Subcutaneous preadipocyte (primary cell): Measurements from ENCODE around the gene HLA-DOA. TPM values are rescaled to one million over a fixed set of nuclear protein-coding genes. Genes with fewer than 3 reads are reported as not detected.

Experiments
- total RNA-seq: library from RNA; depleted of rRNA; stranded (reverse); fragments of >200 nt; gene quantifications from 2 replicates; pipeline ENCODE4 v1.2.3, GENCODE V29; 2012

The HLA-DOA gene
- under 0.01 TPM in 1 of 2 replicates, not detected in the other for total RNA-seq

GRCh38 chr6:33008944-33009861 lies at the start of gene HLA-DOA:
Gene HLA-DOA (minus strand): TSS chr6:33009591.

GRCh38 chr6:32968093-32968866 lies 41.1 kb downstream of the HLA-DOA start, which contains the start of gene BRD2:
Gene BRD2 (plus strand): TSS chr6:32968594. CDS start chr6:32972899, 4,305 bp downstream.

Other genes with a start within 250 kb of the HLA-DOA start
- not detected in 2 replicates for gene HLA-DQB2, start 246.1 kb downstream of the HLA-DOA start, total RNA-seq
- gene HLA-DOB, start 192.6 kb downstream of the HLA-DOA start, total RNA-seq, result 0.37 and 0.39 TPM in 2 replicates
- 21.7 and 22.5 TPM in 2 replicates for gene TAP2, start 170.9 kb downstream of the HLA-DOA start, total RNA-seq
- gene PSMB8, start 165.5 kb downstream of the HLA-DOA start, total RNA-seq, result 40.3 and 47.8 TPM in 2 replicates
- 32.0 and 33.4 TPM in 2 replicates for gene TAP1, start 155.9 kb downstream of the HLA-DOA start, total RNA-seq
- 10.8 and 18.4 TPM in 2 replicates for gene PSMB9, start 155.4 kb downstream of the HLA-DOA start, total RNA-seq
- 0.37 TPM in 1 of 2 replicates, not detected in the other for gene HLA-DMB, start 68.6 kb downstream of the HLA-DOA start, total RNA-seq
- gene HLA-DMA, start 56.5 kb downstream of the HLA-DOA start, total RNA-seq, result 1.4 and 1.8 TPM in 2 replicates
- gene BRD2, start 41.0 kb downstream of the HLA-DOA start, total RNA-seq, result 95.2 and 125 TPM in 2 replicates
- 3.1 and 7.0 TPM in 2 replicates for gene HLA-DPA1, start 64.1 kb upstream of the HLA-DOA start, total RNA-seq
- 1.8 and 10.2 TPM in 2 replicates for gene HLA-DPB1, start 66.4 kb upstream of the HLA-DOA start, total RNA-seq
- gene COL11A2, start 182.9 kb upstream of the HLA-DOA start, total RNA-seq, result under 0.01 and 0.20 TPM in 2 replicates
- gene RXRB, start 191.1 kb upstream of the HLA-DOA start, total RNA-seq, result 17.6 and 20.5 TPM in 2 replicates
- gene SLC39A7, start 191.3 kb upstream of the HLA-DOA start, total RNA-seq, result 51.8 and 71.0 TPM in 2 replicates
- gene HSD17B8, start 195.1 kb upstream of the HLA-DOA start, total RNA-seq, result 5.3 and 7.0 TPM in 2 replicates
- 21.7 and 24.2 TPM in 2 replicates for gene RING1, start 198.9 kb upstream of the HLA-DOA start, total RNA-seq